ENCODE results near the gene PABPC1L. TPM values are rescaled to one million over a fixed set of nuclear protein-coding genes. Genes with fewer than 3 reads are reported as not detected.

The PABPC1L gene
- total RNA-seq, 4 donors from 2014 or later, result 11.7 to 61.1 (median 19.4) TPM

GRCh38 chr20:44955270-44955669, 45.4 kb downstream of the PABPC1L start:
- H3K27me3 ChIP-seq, result no peaks in the 10 kb centered on the region
- H3K36me3 ChIP-seq, result peaks cover 52% of the 10 kb centered on the region
- H3K4me3 ChIP-seq, result no peak overlapping the region
- H3K9me3 ChIP-seq, result no peaks in the 10 kb centered on the region
- 94% methylated on average over 4 of the region's 4 CpGs for WGBS
- no peak for TF ChIP-seq POLR2A (IDR thresholded peaks at IDR 0.05)
- no peak for TF ChIP-seq CTCF (IDR thresholded peaks at IDR 0.05)
- no peak for TF ChIP-seq POLR2AphosphoS5 (IDR thresholded peaks at IDR 0.05)
- H3K27ac ChIP-seq, result no peak overlapping the region
- no peak for DNase-seq (ENCODE audit: low spot score in 2 of 2)
- H3K4me1 ChIP-seq, result peaks cover 14% of the 10 kb centered on the region

GRCh38 chr20:44956410-44956809, 46.5 kb downstream of the PABPC1L start:
- Histone ChIP-seq H3K27ac (no peak overlapping the region), H3K9me3 (no peaks in the 10 kb centered on the region), H3K27me3 (no peaks in the 10 kb centered on the region), H3K4me3 (no peak overlapping the region), H3K36me3 (peaks cover 41% of the 10 kb centered on the region), H3K4me1 (peaks cover 19% of the 10 kb centered on the region)
- DNase-seq (ENCODE audit: low spot score in 2 of 2), result no peak
- TF ChIP-seq POLR2AphosphoS5 (IDR thresholded peaks at IDR 0.05), result no peak
- TF ChIP-seq CTCF (IDR thresholded peaks at IDR 0.05), result no peak
- no peak for TF ChIP-seq EP300 (IDR thresholded peaks at IDR 0.05)
- TF ChIP-seq POLR2A (IDR thresholded peaks at IDR 0.05), result no peak
- 81% methylated on average over 3 of the region's 3 CpGs for WGBS

GRCh38 chr20:44958276-44958675, 48.4 kb downstream of the PABPC1L start:
- H3K4me3 ChIP-seq, result no peak overlapping the region
- H3K36me3 ChIP-seq, result peaks cover 31% of the 10 kb centered on the region
- no peaks in the 10 kb centered on the region for H3K27me3 ChIP-seq
- H3K9me3 ChIP-seq, result no peaks in the 10 kb centered on the region
- WGBS, result 97% methylated on average over 8 of the region's 8 CpGs
- peaks cover 19% of the 10 kb centered on the region for H3K4me1 ChIP-seq
- no peak for DNase-seq (ENCODE audit: low spot score in 2 of 2)
- TF ChIP-seq EP300 (IDR thresholded peaks at IDR 0.05) (no peak), CTCF (IDR thresholded peaks at IDR 0.05) (no peak), POLR2AphosphoS5 (IDR thresholded peaks at IDR 0.05) (no peak), POLR2A (IDR thresholded peaks at IDR 0.05) (no peak)
- no peak overlapping the region for H3K27ac ChIP-seq

- peaks cover 19% of the 10 kb centered on the region for H3K4me1 ChIP-seq
- H3K27me3 ChIP-seq, result no peaks in the 10 kb centered on the region
- H3K9me3 ChIP-seq, result no peaks in the 10 kb centered on the region
- peaks cover 22% of the 10 kb centered on the region for H3K36me3 ChIP-seq
- peak overlapping the region; percentile 84 for H3K27ac ChIP-seq
- DNase-seq (ENCODE audit: low spot score in 2 of 2), result no peak
- TF ChIP-seq POLR2AphosphoS5 (IDR thresholded peaks at IDR 0.05) (no peak), CTCF (IDR thresholded peaks at IDR 0.05) (no peak), POLR2A (IDR thresholded peaks at IDR 0.05) (no peak), EP300 (IDR thresholded peaks at IDR 0.05) (no peak)
- H3K4me3 ChIP-seq, result peak overlapping the region; percentile 82
- 19% methylated on average over 8 of the region's 8 CpGs for WGBS
Measured at GRCh38 chr20:44959082-44959637, 49.3 kb downstream of the PABPC1L start.

- H3K27me3 ChIP-seq, result no peaks in the 10 kb centered on the region
- peaks cover 19% of the 10 kb centered on the region for H3K4me1 ChIP-seq
- H3K4me3 ChIP-seq, result peak overlapping the region; percentile 82
- peak overlapping the region; percentile 84 for H3K27ac ChIP-seq
- H3K36me3 ChIP-seq, result peaks cover 17% of the 10 kb centered on the region
- 3% methylated on average over 13 of the region's 13 CpGs for WGBS
- H3K9me3 ChIP-seq, result no peaks in the 10 kb centered on the region
- no peak for DNase-seq (ENCODE audit: low spot score in 2 of 2)
- TF ChIP-seq POLR2A (IDR thresholded peaks at IDR 0.05) (no peak), POLR2AphosphoS5 (IDR thresholded peaks at IDR 0.05) (no peak), CTCF (IDR thresholded peaks at IDR 0.05) (no peak), EP300 (IDR thresholded peaks at IDR 0.05) (no peak)
Measured at GRCh38 chr20:44959638-44960102, 49.8 kb downstream of the PABPC1L start.
